DMS53 (cell line): Measurements from ENCODE around the gene ELAPOR1.
"Not testable (repeated sequence)": the region's sequence is repeated elsewhere in the genome, so short reads cannot be mapped to it uniquely, and the experiment has no call there.

Source experiments
- DNase-seq: peaks from one replicate; lab custom pipeline; 2025; lab: John Stamatoyannopoulos, UW

ELAPOR1 gene

GRCh38 chr1:109137958-109138357 lies 24.0 kb downstream of the ELAPOR1 start:
- no peak for DNase-seq

- DNase-seq: no peak
Measured at GRCh38 chr1:109138358-109138757, 24.4 kb downstream of the ELAPOR1 start.

GRCh38 chr1:109140392-109140791 lies 26.5 kb downstream of the ELAPOR1 start:
- no peak for DNase-seq

- DNase-seq: no peak
Measured at GRCh38 chr1:109142260-109142659, 28.3 kb downstream of the ELAPOR1 start.

- DNase-seq: not testable (repeated sequence)
Measured at GRCh38 chr1:109142725-109143124, 28.8 kb downstream of the ELAPOR1 start.

GRCh38 chr1:109148987-109149561 lies 35.2 kb downstream of the ELAPOR1 start:
- no peak for DNase-seq

- no peak for DNase-seq
Measured at GRCh38 chr1:109149874-109150601, 36.1 kb downstream of the ELAPOR1 start.

- DNase-seq: peak; percentile 87
Measured at GRCh38 chr1:109151146-109151990, 37.5 kb downstream of the ELAPOR1 start.

- peak; percentile 13 for DNase-seq
Measured at GRCh38 chr1:109152196-109152595, 38.3 kb downstream of the ELAPOR1 start.

GRCh38 chr1:109156916-109157385 lies 43.0 kb downstream of the ELAPOR1 start:
- no peak for DNase-seq

GRCh38 chr1:109158433-109158832 lies 44.5 kb downstream of the ELAPOR1 start:
- DNase-seq: no peak

GRCh38 chr1:109159326-109159725 lies 45.4 kb downstream of the ELAPOR1 start:
- no peak for DNase-seq

- no peak for DNase-seq
Measured at GRCh38 chr1:109160071-109160840, 46.3 kb downstream of the ELAPOR1 start.

- no peak for DNase-seq
Measured at GRCh38 chr1:109161858-109162606, 48.1 kb downstream of the ELAPOR1 start.

- DNase-seq: no peak
Measured at GRCh38 chr1:109162626-109163025, 48.7 kb downstream of the ELAPOR1 start.

- DNase-seq: no peak
Measured at GRCh38 chr1:109163551-109163950, 49.6 kb downstream of the ELAPOR1 start.
